RWPE1 (cell line): Measurements from ENCODE around the gene L3MBTL3.

Experiments
- CTCF ChIA-PET: fragments of 350-600 bp; sonication (Branson Sonifier 250); formaldehyde crosslinking; extraction: SDS; loops from one replicate; lab custom pipeline; 2021; lab: Yijun Ruan, JAX
- POLR2A ChIA-PET: fragments of 400-600 bp; formaldehyde crosslinking; extraction: SDS; loops from one replicate; lab custom pipeline; 2020; ENCODE audit warnings: antibody characterized with exemption; ENCODE audit not compliant: low non-redundant PET; lab: Yijun Ruan, JAX
- DNase-seq: peaks from one replicate; pipeline ENCODE4 v3.0.0; 2012; ENCODE audit warnings: low spot score
- H3K27ac ChIP-seq: fragments of 450-650 bp; 2 replicates; pipeline ENCODE4 v1.5.1; 2017
- CTCF ChIP-seq: fragments of 450-650 bp; conservative IDR thresholded peaks from 2 replicates; pipeline ENCODE4 v1.5.1; 2017; ENCODE audit warnings: low read depth, mild to moderate bottlenecking

The L3MBTL3 gene

GRCh38 chr6:130020907-130021629, 2.7 kb downstream of the L3MBTL3 start:
- ChIA-PET POLR2A (no interaction called here), CTCF (interaction anchor here (0.6 to 1.1 kb wide), 8 partner anchors 10 to 1125 kb away, joined by 3 to 6 read pairs (median 3); no protein-coding TSS in a partner anchor)
- H3K27ac ChIP-seq = peak overlapping the region; percentile 93
- DNase-seq = peak; percentile 57
- peak; percentile 81 for TF ChIP-seq CTCF

DNA sequence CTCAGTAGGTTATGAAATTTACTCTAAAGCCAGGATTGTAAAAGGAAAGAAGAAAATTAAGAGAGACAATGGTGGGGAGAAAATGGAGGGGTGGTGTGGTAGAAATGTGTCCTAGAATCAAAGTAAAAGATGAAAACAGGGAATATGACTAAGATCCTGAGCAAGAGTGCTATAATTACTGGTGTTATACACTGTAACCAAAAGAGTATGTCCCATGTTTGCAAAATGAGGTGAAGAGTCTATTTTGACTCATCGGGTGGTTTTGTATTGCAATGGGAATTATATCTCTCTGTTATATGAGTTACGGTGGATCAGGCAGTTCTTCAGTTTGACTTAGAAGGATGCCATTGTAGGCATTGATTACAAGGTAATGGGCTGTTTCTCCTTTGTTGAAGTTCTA, 8.5 kb downstream of the L3MBTL3 start:
- H3K27ac ChIP-seq = no peak overlapping the region
- POLR2A ChIA-PET = no interaction called here
- TF ChIP-seq CTCF = no peak
- CTCF ChIA-PET = no interaction called here
- DNase-seq = no peak

- ChIA-PET CTCF (no interaction called here), POLR2A (no interaction called here)
- DNase-seq = no peak
- TF ChIP-seq CTCF = no peak
- H3K27ac ChIP-seq = no peak overlapping the region
Observed at GRCh38 chr6:130027948-130028347, 9.6 kb downstream of the L3MBTL3 start.

GRCh38 chr6:130029163-130029562, 10.8 kb downstream of the L3MBTL3 start:
- no peak for DNase-seq
- CTCF ChIA-PET = no interaction called here
- H3K27ac ChIP-seq = no peak overlapping the region
- POLR2A ChIA-PET = no interaction called here
- TF ChIP-seq CTCF = no peak

DNA sequence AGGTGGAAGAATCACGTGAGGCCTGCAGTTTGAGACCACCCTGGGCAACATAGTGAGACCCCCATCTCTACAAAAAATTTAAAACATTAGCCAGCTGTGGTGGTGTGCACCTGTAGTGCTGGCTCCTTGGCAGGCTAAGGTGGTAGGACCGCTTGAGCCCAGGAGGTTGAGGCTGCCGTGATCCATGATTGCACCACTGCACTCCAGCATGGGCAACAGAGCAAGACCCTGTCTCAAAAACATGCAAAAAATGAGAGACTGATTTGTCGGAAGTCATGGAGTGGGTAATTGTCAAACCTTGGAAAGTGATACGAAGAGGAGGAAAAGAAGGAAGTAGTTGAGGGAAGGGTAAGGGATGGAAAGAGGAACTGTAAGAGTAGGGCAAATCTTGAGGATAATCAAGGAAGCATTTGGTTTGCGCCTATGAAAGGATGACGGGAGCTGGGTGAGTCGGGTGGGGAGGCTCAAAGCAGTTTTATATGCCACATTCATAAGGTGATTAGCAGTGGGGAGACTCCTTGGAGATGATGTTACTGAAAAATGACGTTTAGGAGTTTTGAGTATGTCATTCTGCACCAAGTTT, 14.5 kb downstream of the L3MBTL3 start:
- TF ChIP-seq CTCF = no peak
- H3K27ac ChIP-seq = no peak overlapping the region
- ChIA-PET POLR2A (no interaction called here), CTCF (no interaction called here)
- DNase-seq = no peak

GRCh38 chr6:130033949-130034348, 15.6 kb downstream of the L3MBTL3 start:
- DNase-seq = no peak
- POLR2A ChIA-PET = no interaction called here
- H3K27ac ChIP-seq = no peak overlapping the region
- no peak for TF ChIP-seq CTCF
- CTCF ChIA-PET = interaction anchor here (0.5 to 0.6 kb wide), 2 partner anchors 28 to 49 kb away, joined by 3 to 5 read pairs; no protein-coding TSS in a partner anchor
